ENCODE measurements around the gene GOLGA6L25. TPM values are rescaled to one million over a fixed set of nuclear protein-coding genes. Genes with fewer than 3 reads are reported as not detected.
"Not testable (repeated sequence)": the region's sequence is repeated elsewhere in the genome, so short reads cannot be mapped to it uniquely, and the experiment has no call there.

GOLGA6L25 gene
- total and polyA plus RNA-seq, 2 of the 13 experiments (the other 11 are each of a cell fraction or from before 2014, with no cell fraction given): not detected

DNA sequence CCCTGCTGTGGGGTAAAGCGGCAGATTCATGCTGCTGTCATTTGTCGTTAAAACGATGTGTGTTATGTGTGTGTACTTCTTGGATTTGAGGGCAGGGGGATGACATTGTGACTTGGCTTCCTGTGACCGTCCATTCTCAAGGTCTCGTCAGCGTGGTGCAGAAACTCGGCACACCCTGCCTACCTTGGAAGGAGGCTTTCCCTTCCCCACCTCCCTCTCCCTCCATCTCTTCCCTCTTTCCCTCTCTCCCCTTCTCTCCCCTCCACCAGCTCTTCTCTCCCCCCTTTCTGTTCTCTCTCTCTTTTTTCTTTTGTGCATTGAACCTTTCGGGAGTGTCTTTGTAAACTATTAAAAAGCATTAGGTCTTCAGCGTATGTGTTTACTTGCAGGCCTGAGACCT is 36.4 kb downstream of the GOLGA6L25 start:
- peak overlapping the region; percentile 26 to 58 (median 40); a peak in 4 of 6 replicates for H3K4me3 ChIP-seq (replicated peaks in 1 of 3; ENCODE audit: insufficient read depth in 1 of 3, low read depth in 2 of 3, low read length in 3 of 3)
- BruUV-seq (replicated peaks); H3K4me2 ChIP-seq (ENCODE audit: low read depth, low read length); H4K20me1 ChIP-seq (ENCODE audit: insufficient read depth, low read length); H3K27ac ChIP-seq (ENCODE audit: extremely low read length, insufficient read depth, low read length); H3K79me2 ChIP-seq (ENCODE audit: insufficient read depth, low read length); H3K9me3 ChIP-seq (ENCODE audit: low read length); H2AFZ ChIP-seq (ENCODE audit: low read length); ATAC-seq; in situ Hi-C loops (cut with HindIII; ENCODE audit: extremely low pct_ligation_motif_present, low pct_unique_long_range_greater_than_20kb); H3K36me3 ChIP-seq (replicated peaks in 1 of 2; ENCODE audit: control insufficient read depth in 1 of 2, insufficient read depth in 2 of 2, low read length in 2 of 2); CTCF ChIA-PET (ENCODE audit: low intra/inter-chr PET ratio, low total read pairs); POLR2A ChIA-PET; FAIRE-seq; DNase-seq (ENCODE audit: low spot score); H3K9ac ChIP-seq (ENCODE audit: insufficient read depth, low read depth, low read length); H3K27me3 ChIP-seq (ENCODE audit: control insufficient read depth in 1 of 2, insufficient read depth in 2 of 2, low read length in 2 of 2); H3K4me1 ChIP-seq (ENCODE audit: insufficient read depth, low read length); intact Hi-C loops (cut with micrococcal nuclease; ENCODE audit: unreplicated experiment): not testable (repeated sequence)
- WGBS (ENCODE audit: low lambda C conversion rate): under 1% methylated on average over 7 of the region's 9 CpGs
- TF ChIP-seq SAP130 (CRISPR knock-in tag; IDR thresholded peaks at IDR 0.05; ENCODE audit: low read depth): 0 out of 2 replicates have a peak, but pooled peaks have one; percentile 18

GRCh38 chr15:28592395-28592794 is 39.0 kb downstream of the GOLGA6L25 start:
- in situ Hi-C loops (cut with HindIII; ENCODE audit: extremely low pct_ligation_motif_present, low pct_unique_long_range_greater_than_20kb); POLR2A ChIA-PET; DNase-seq (ENCODE audit: low spot score); H2AFZ ChIP-seq (ENCODE audit: low read length); H3K4me3 ChIP-seq (replicated peaks in 1 of 3; ENCODE audit: insufficient read depth in 1 of 3, low read depth in 2 of 3, low read length in 3 of 3); H3K4me2 ChIP-seq (ENCODE audit: low read depth, low read length); FAIRE-seq; H3K9ac ChIP-seq (ENCODE audit: insufficient read depth, low read depth, low read length); H3K4me1 ChIP-seq (ENCODE audit: insufficient read depth, low read length); H3K27ac ChIP-seq (ENCODE audit: extremely low read length, insufficient read depth, low read length); H3K79me2 ChIP-seq (ENCODE audit: insufficient read depth, low read length); H3K9me3 ChIP-seq (ENCODE audit: low read length); CTCF ChIA-PET (ENCODE audit: low intra/inter-chr PET ratio, low total read pairs); H3K36me3 ChIP-seq (replicated peaks in 1 of 2; ENCODE audit: control insufficient read depth in 1 of 2, insufficient read depth in 2 of 2, low read length in 2 of 2); BruUV-seq (replicated peaks); ATAC-seq; intact Hi-C loops (cut with micrococcal nuclease; ENCODE audit: unreplicated experiment); H4K20me1 ChIP-seq (ENCODE audit: insufficient read depth, low read length); H3K27me3 ChIP-seq (ENCODE audit: control insufficient read depth in 1 of 2, insufficient read depth in 2 of 2, low read length in 2 of 2): not testable (repeated sequence)
- WGBS (ENCODE audit: low lambda C conversion rate): no CpG with 5 or more reads among the region's 3 CpGs

GRCh38 chr15:28593424-28594129 is 40.2 kb downstream of the GOLGA6L25 start:
- H4K20me1 ChIP-seq (ENCODE audit: insufficient read depth, low read length); DNase-seq (ENCODE audit: low spot score); POLR2A ChIA-PET; H3K27ac ChIP-seq (ENCODE audit: extremely low read length, insufficient read depth, low read length); H3K4me1 ChIP-seq (ENCODE audit: insufficient read depth, low read length); H3K36me3 ChIP-seq (replicated peaks in 1 of 2; ENCODE audit: control insufficient read depth in 1 of 2, insufficient read depth in 2 of 2, low read length in 2 of 2); H3K9me3 ChIP-seq (ENCODE audit: low read length); H3K4me2 ChIP-seq (ENCODE audit: low read depth, low read length); H2AFZ ChIP-seq (ENCODE audit: low read length); H3K4me3 ChIP-seq (replicated peaks in 1 of 3; ENCODE audit: insufficient read depth in 1 of 3, low read depth in 2 of 3, low read length in 3 of 3); FAIRE-seq; intact Hi-C loops (cut with micrococcal nuclease; ENCODE audit: unreplicated experiment); H3K9ac ChIP-seq (ENCODE audit: insufficient read depth, low read depth, low read length); CTCF ChIA-PET (ENCODE audit: low intra/inter-chr PET ratio, low total read pairs); in situ Hi-C loops (cut with HindIII; ENCODE audit: extremely low pct_ligation_motif_present, low pct_unique_long_range_greater_than_20kb); H3K79me2 ChIP-seq (ENCODE audit: insufficient read depth, low read length); ATAC-seq; H3K27me3 ChIP-seq (ENCODE audit: control insufficient read depth in 1 of 2, insufficient read depth in 2 of 2, low read length in 2 of 2): not testable (repeated sequence)
- 100% methylated on average over 2 of the region's 5 CpGs for WGBS (ENCODE audit: low lambda C conversion rate)
- BruUV-seq (replicated peaks): TSS peak; percentile 31

GRCh38 chr15:28597471-28597870 is 44.1 kb downstream of the GOLGA6L25 start:
- BruUV-seq (replicated peaks); H3K4me1 ChIP-seq (ENCODE audit: insufficient read depth, low read length); in situ Hi-C loops (cut with HindIII; ENCODE audit: extremely low pct_ligation_motif_present, low pct_unique_long_range_greater_than_20kb); POLR2A ChIA-PET; H3K9ac ChIP-seq (ENCODE audit: insufficient read depth, low read depth, low read length); H3K27me3 ChIP-seq (ENCODE audit: control insufficient read depth in 1 of 2, insufficient read depth in 2 of 2, low read length in 2 of 2); DNase-seq (ENCODE audit: low spot score); H3K4me2 ChIP-seq (ENCODE audit: low read depth, low read length); FAIRE-seq; H3K4me3 ChIP-seq (replicated peaks in 1 of 3; ENCODE audit: insufficient read depth in 1 of 3, low read depth in 2 of 3, low read length in 3 of 3); H3K9me3 ChIP-seq (ENCODE audit: low read length); H3K27ac ChIP-seq (ENCODE audit: extremely low read length, insufficient read depth, low read length); H2AFZ ChIP-seq (ENCODE audit: low read length); CTCF ChIA-PET (ENCODE audit: low intra/inter-chr PET ratio, low total read pairs); ATAC-seq; intact Hi-C loops (cut with micrococcal nuclease; ENCODE audit: unreplicated experiment); H3K79me2 ChIP-seq (ENCODE audit: insufficient read depth, low read length); H4K20me1 ChIP-seq (ENCODE audit: insufficient read depth, low read length); H3K36me3 ChIP-seq (replicated peaks in 1 of 2; ENCODE audit: control insufficient read depth in 1 of 2, insufficient read depth in 2 of 2, low read length in 2 of 2): not testable (repeated sequence)
- no CpG with 5 or more reads among the region's 10 CpGs for WGBS (ENCODE audit: low lambda C conversion rate)

All from HepG2 (cell line).